DMS53 (cell line): ENCODE results near the gene SOX21.

Source experiments
- DNase-seq: peaks from one replicate; lab custom pipeline; 2025; lab: John Stamatoyannopoulos, UW

SOX21 gene

GRCh38 chr13:94709001-94709834 lies 3.1 kb downstream of the SOX21 start:
- DNase-seq, result no peak

GRCh38 chr13:94708031-94708859 lies 4.1 kb downstream of the SOX21 start:
- no peak for DNase-seq

- DNase-seq, result no peak
These were observed 4.8 kb downstream of the SOX21 start for GRCh38 chr13:94707400-94708021.

- peak; percentile 23 for DNase-seq
These were observed 5.4 kb downstream of the SOX21 start for GRCh38 chr13:94706843-94707399.

- peak; percentile 23 for DNase-seq
These were observed 6.1 kb downstream of the SOX21 start for GRCh38 chr13:94706101-94706842.

GRCh38 chr13:94705081-94706030 lies 7.0 kb downstream of the SOX21 start:
- DNase-seq, result no peak

- DNase-seq, result no peak
These were observed 7.8 kb downstream of the SOX21 start for GRCh38 chr13:94704377-94705080.

- no peak for DNase-seq
These were observed 8.5 kb downstream of the SOX21 start for GRCh38 chr13:94703721-94704314.

- DNase-seq, result no peak
These were observed 9.1 kb downstream of the SOX21 start for GRCh38 chr13:94703271-94703670.

GRCh38 chr13:94702181-94703041 lies 9.9 kb downstream of the SOX21 start:
- DNase-seq, result no peak

GRCh38 chr13:94701313-94702180 lies 10.8 kb downstream of the SOX21 start:
- DNase-seq, result no peak

GRCh38 chr13:94700536-94700935 lies 11.8 kb downstream of the SOX21 start:
- no peak for DNase-seq

GRCh38 chr13:94700051-94700535 lies 12.3 kb downstream of the SOX21 start:
- DNase-seq, result no peak

- DNase-seq, result no peak
These were observed 16.2 kb downstream of the SOX21 start for GRCh38 chr13:94696171-94696570.

GRCh38 chr13:94692030-94692429 lies 20.3 kb downstream of the SOX21 start:
- DNase-seq, result no peak

GRCh38 chr13:94683409-94683808 lies 28.9 kb downstream of the SOX21 start:
- DNase-seq, result no peak

- DNase-seq, result no peak
These were observed 30.1 kb downstream of the SOX21 start for GRCh38 chr13:94682229-94682628.
